A673 (cell line): ENCODE measurements around the gene GRIA1. TPM values are rescaled to one million over a fixed set of nuclear protein-coding genes. Genes with fewer than 3 reads are reported as not detected.

Experiments
- BruUV-seq: library from RNA; stranded (reverse); fragments of 400-500 nt; replicated peaks from 2 replicates; lab custom pipeline; 2021; lab: Mats Ljungman, UMichigan
- CTCF ChIA-PET: fragments of 300-600 bp; sonication (Branson Sonifier 250); formaldehyde crosslinking; loops from one replicate; lab custom pipeline; 2022; ENCODE audit warnings: antibody characterized with exemption; lab: Charles Lee
- POLR2A ChIA-PET: fragments of 300-600 bp; sonication (Branson Sonifier 250); formaldehyde crosslinking; loops from one replicate; lab custom pipeline; 2022; ENCODE audit warnings: antibody characterized with exemption; ENCODE audit not compliant: low non-redundant PET; lab: Charles Lee
- DNase-seq: peaks from one replicate; pipeline ENCODE4 v3.0.0-alpha.2; 2015; ENCODE audit warnings: low spot score
- H3K27ac ChIP-seq: fragments of 200-600 bp; sonication (generic); 2 replicates; pipeline ENCODE4 v1.5.1; 2016; ENCODE audit warnings: mixed run types, low read depth, mild to moderate bottlenecking, mixed read lengths, antibody characterized with exemption, low read length; ENCODE audit not compliant: poor library complexity, severe bottlenecking
- H3K27me3 ChIP-seq: fragments of 200-600 bp; sonication (generic); replicated peaks from 2 replicates; pipeline ENCODE4 v1.6.1; 2017; ENCODE audit warnings: mixed run types, low read depth, mild to moderate bottlenecking, mixed read lengths, antibody characterized with exemption, low read length; ENCODE audit not compliant: insufficient read depth, poor library complexity
- H3K36me3 ChIP-seq: fragments of 200-600 bp; sonication (generic); 2 replicates; pipeline ENCODE4 v1.6.1; 2016; ENCODE audit warnings: mixed run types, mild to moderate bottlenecking, mixed read lengths, antibody characterized with exemption, low read length; ENCODE audit not compliant: insufficient read depth, poor library complexity, severe bottlenecking
- H3K4me1 ChIP-seq: fragments of 200-600 bp; sonication (generic); 2 replicates; pipeline ENCODE4 v1.6.1; 2017; ENCODE audit warnings: mixed run types, mild to moderate bottlenecking, mixed read lengths, antibody characterized with exemption, low read length; ENCODE audit not compliant: insufficient read depth, poor library complexity, severe bottlenecking
- H3K4me3 ChIP-seq: fragments of 200-600 bp; sonication (generic); 2 replicates; pipeline ENCODE4 v1.5.1; 2016; ENCODE audit warnings: low read depth, mixed run types, mild to moderate bottlenecking, mixed read lengths, low read length; ENCODE audit not compliant: poor library complexity, severe bottlenecking
- H3K9me3 ChIP-seq: fragments of 200-600 bp; sonication (generic); 2 replicates; pipeline ENCODE4 v1.6.1; 2016; ENCODE audit warnings: mixed run types, low read depth, mild to moderate bottlenecking, mixed read lengths, antibody characterized with exemption, low read length; ENCODE audit not compliant: poor library complexity, severe bottlenecking
- CTCF ChIP-seq: fragments of 300-800, 200-600 bp; sonication (generic); conservative IDR thresholded peaks from 2 replicates; pipeline ENCODE4 v1.5.1; 2017; ENCODE audit warnings: low read depth, mild to moderate bottlenecking, antibody characterized with exemption, low read length, moderate library complexity, mixed read lengths
- EZH2 ChIP-seq: fragments of 200-600 bp; sonication (generic); IDR thresholded peaks from 2 replicates; pipeline ENCODE4 v1.6.1; 2017; ENCODE audit warnings: borderline replicate concordance, low read depth, mild to moderate bottlenecking, mixed read lengths, antibody characterized with exemption, low read length; ENCODE audit not compliant: poor library complexity, severe bottlenecking
- intact Hi-C: fragments of 100-400 bp; cut with micrococcal nuclease; formaldehyde crosslinking; loops from one replicate; pipeline ENCODE4 v1.10.0; 2022; ENCODE audit not compliant: unreplicated experiment
- total RNA-seq: library from RNA; stranded (reverse); gene quantifications from 2 replicates; pipeline ENCODE4 v1.2.3, GENCODE V29; 2021

The GRIA1 gene
- total RNA-seq, 1 experiment from 2014 or later = 0.69 TPM

DNA sequence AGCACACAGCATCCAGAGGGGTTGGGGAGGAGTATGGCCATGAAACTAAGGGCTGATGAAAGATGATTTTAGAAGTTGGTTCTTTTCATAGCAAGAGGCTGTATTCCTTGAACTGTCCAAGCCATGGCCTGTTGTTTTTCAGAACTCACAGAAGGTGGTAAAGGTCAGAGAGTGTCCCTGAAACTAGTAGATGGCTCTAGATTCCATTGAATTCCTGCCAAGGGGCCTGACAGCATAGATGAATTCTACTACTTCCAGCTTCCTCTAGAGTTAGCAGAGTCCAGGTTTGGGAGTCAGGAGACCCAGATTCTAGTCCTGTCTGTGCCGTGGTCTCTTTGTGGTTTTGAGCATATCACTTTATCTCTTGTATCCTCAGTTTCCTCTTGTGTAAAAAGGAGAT, 101.6 kb downstream of the GRIA1 start:
- intact Hi-C loops = no loop called here
- Histone ChIP-seq H3K9me3 (no peaks in the 10 kb centered on the region), H3K27ac (no peak overlapping the region), H3K36me3 (no peaks in the 10 kb centered on the region), H3K27me3 (peaks cover 5% of the 10 kb centered on the region), H3K4me1 (no peaks in the 10 kb centered on the region), H3K4me3 (no peak overlapping the region)
- TF ChIP-seq EZH2 (no peak), CTCF (no peak)
- BruUV-seq = no TSS peak
- no peak for DNase-seq
- POLR2A ChIA-PET = no interaction called here
- CTCF ChIA-PET = no interaction called here

- ChIA-PET POLR2A (no interaction called here), CTCF (no interaction called here)
- intact Hi-C loops = no loop called here
- no peaks in the 10 kb centered on the region for H3K9me3 ChIP-seq
- H3K27me3 ChIP-seq = peaks cover 2% of the 10 kb centered on the region
- no TSS peak for BruUV-seq
- DNase-seq = no peak
- no peak overlapping the region for H3K27ac ChIP-seq
- TF ChIP-seq CTCF = no peak
- no peak for TF ChIP-seq EZH2
- H3K4me1 ChIP-seq = no peaks in the 10 kb centered on the region
- H3K4me3 ChIP-seq = no peak overlapping the region
- no peaks in the 10 kb centered on the region for H3K36me3 ChIP-seq
Measured at GRCh38 chr5:153594785-153595184, 104.3 kb downstream of the GRIA1 start.

DNA sequence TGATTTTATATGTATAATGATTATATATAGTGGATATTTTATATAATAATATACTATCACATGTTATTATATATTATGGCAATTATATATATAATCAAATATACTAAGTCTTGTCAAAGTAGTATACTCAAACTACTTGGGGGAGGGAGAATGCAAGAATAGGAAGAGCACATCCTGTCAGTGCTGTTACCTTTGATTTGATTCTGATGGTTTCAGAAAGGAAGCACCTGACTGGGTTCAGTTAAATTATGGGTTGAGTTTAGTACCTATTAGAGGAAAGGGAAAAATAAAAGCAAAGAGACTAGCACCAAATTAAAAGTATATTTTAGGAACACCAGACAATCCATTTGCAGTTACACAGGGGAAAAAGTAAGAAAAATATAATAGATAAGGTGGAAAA, 107.6 kb downstream of the GRIA1 start:
- intact Hi-C loops = no loop called here
- Histone ChIP-seq H3K9me3 (no peaks in the 10 kb centered on the region), H3K27me3 (no peaks in the 10 kb centered on the region), H3K4me3 (no peak overlapping the region), H3K36me3 (no peaks in the 10 kb centered on the region), H3K27ac (no peak overlapping the region), H3K4me1 (no peaks in the 10 kb centered on the region)
- ChIA-PET CTCF (no interaction called here), POLR2A (no interaction called here)
- no peak for TF ChIP-seq EZH2
- TF ChIP-seq CTCF = no peak
- no TSS peak for BruUV-seq
- no peak for DNase-seq
